Panc1 (cell line): ENCODE measurements around the gene ANKH.

Experiments used
- CTCF ChIP-seq: fragments of 450-650 bp; IDR thresholded peaks from 2 replicates; pipeline ENCODE4 v1.5.1; 2017; ENCODE audit warnings: mild to moderate bottlenecking
- POLR2AphosphoS5 ChIP-seq: IDR thresholded peaks from 2 replicates; pipeline ENCODE4 v1.6.1; 2012; ENCODE audit warnings: mild to moderate bottlenecking, low read depth, low read length, moderate library complexity
- SIN3A ChIP-seq: IDR thresholded peaks from 2 replicates; pipeline ENCODE4 v1.6.1; 2012; ENCODE audit warnings: low read depth, mild to moderate bottlenecking, low read length, moderate library complexity, borderline replicate concordance; ENCODE audit not compliant: insufficient read depth
- TCF7L2 ChIP-seq: IDR thresholded peaks from 2 replicates; pipeline ENCODE4 v1.6.1; 2011; ENCODE audit warnings: mild to moderate bottlenecking, low read depth, low read length, inconsistent platforms
- TF ChIP-seq, protein P1 (sequence below), 2 experiments: IDR thresholded peaks; 2 replicates each; pipeline ENCODE4 v1.6.1; 2011 to 2012; ENCODE audit warnings: low read depth in 2 of 2, control low read depth in 1 of 2, low read length in 1 of 2, mild to moderate bottlenecking in 1 of 2, moderate library complexity in 1 of 2; ENCODE audit not compliant: insufficient read depth in 1 of 2

- TF ChIP-seq CTCF (no peak), POLR2AphosphoS5 (no peak), TCF7L2 (no peak), SIN3A (no peak)
- TF ChIP-seq, protein P1, sequence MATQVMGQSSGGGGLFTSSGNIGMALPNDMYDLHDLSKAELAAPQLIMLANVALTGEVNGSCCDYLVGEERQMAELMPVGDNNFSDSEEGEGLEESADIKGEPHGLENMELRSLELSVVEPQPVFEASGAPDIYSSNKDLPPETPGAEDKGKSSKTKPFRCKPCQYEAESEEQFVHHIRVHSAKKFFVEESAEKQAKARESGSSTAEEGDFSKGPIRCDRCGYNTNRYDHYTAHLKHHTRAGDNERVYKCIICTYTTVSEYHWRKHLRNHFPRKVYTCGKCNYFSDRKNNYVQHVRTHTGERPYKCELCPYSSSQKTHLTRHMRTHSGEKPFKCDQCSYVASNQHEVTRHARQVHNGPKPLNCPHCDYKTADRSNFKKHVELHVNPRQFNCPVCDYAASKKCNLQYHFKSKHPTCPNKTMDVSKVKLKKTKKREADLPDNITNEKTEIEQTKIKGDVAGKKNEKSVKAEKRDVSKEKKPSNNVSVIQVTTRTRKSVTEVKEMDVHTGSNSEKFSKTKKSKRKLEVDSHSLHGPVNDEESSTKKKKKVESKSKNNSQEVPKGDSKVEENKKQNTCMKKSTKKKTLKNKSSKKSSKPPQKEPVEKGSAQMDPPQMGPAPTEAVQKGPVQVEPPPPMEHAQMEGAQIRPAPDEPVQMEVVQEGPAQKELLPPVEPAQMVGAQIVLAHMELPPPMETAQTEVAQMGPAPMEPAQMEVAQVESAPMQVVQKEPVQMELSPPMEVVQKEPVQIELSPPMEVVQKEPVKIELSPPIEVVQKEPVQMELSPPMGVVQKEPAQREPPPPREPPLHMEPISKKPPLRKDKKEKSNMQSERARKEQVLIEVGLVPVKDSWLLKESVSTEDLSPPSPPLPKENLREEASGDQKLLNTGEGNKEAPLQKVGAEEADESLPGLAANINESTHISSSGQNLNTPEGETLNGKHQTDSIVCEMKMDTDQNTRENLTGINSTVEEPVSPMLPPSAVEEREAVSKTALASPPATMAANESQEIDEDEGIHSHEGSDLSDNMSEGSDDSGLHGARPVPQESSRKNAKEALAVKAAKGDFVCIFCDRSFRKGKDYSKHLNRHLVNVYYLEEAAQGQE (IDR thresholded peaks at IDR 0.05; ENCODE audit: insufficient read depth in 1 of 2, low read depth in 2 of 2, low read length in 1 of 2) = no peak
Observed at GRCh38 chr5:14655146-14655741, 216.3 kb downstream of the ANKH start.
